Measurements from ENCODE around the gene FNDC1. TPM values are rescaled to one million over a fixed set of nuclear protein-coding genes. Genes with fewer than 3 reads are reported as not detected.
A peak's percentile ranks its signal among the peaks of the same experiment; 100 is the strongest.

Gene FNDC1
- total RNA-seq, 1 donor from 2014 or later = 6.3 TPM

DNA sequence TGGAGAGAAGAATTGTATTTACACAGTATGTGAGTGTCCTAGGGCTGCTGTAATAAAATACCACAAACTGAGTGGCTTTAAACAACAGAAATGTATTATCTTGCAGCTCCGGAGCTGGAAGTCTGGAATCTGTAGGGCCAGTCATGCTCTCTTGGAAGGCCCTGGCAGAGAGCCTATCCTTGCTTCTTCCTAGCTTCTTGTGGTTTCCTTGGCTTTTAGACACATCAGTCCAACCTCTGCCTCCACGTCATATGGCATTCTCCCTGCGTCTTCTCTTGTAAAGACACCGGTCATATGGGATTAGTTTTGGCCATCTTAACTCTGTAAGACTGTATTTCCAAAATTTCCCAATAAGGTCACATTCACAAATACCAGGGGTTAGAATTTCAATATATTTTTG is 10.8 kb downstream of the FNDC1 start:
- no peak overlapping the region for H3K4me3 ChIP-seq (ENCODE audit: insufficient read depth, low read depth, low read length)
- FAIRE-seq (no peak), DNase-seq (ENCODE audit: low read depth) (peak; percentile 97)
- no peak overlapping the region for H3K9ac ChIP-seq (ENCODE audit: low read length)
- Mint-ChIP-seq H3K4me1 (ENCODE audit: low read depth, unreplicated experiment) (peaks cover 9% of the 10 kb centered on the region), H3K27me3 (ENCODE audit: low read depth, unreplicated experiment) (peaks cover 23% of the 10 kb centered on the region), H3K27ac (ENCODE audit: unreplicated experiment) (no peak overlapping the region), H3K36me3 (ENCODE audit: low read depth, unreplicated experiment) (peaks cover 4% of the 10 kb centered on the region), H3K4me3 (ENCODE audit: unreplicated experiment) (no peak overlapping the region), H3K9me3 (ENCODE audit: unreplicated experiment) (peaks cover 2% of the 10 kb centered on the region)
- no peaks in the 10 kb centered on the region for H3K4me1 ChIP-seq (ENCODE audit: insufficient read depth, low read length)
- no peaks in the 10 kb centered on the region for H4K20me1 ChIP-seq (ENCODE audit: insufficient read depth, low read length)
- H3K27ac ChIP-seq (ENCODE audit: low read depth, low read length) = no peak overlapping the region
- no peaks in the 10 kb centered on the region for H3K79me2 ChIP-seq (ENCODE audit: insufficient read depth, low read length)
- TF ChIP-seq CTCF (IDR thresholded peaks at IDR 0.05; ENCODE audit: insufficient read depth, low read depth, low read length) (no peak), EZH2 (IDR thresholded peaks at IDR 0.05; ENCODE audit: insufficient read depth, low read length) (no peak)
- H3K27me3 ChIP-seq (ENCODE audit: insufficient read depth, low read length) = no peaks in the 10 kb centered on the region
- H3K36me3 ChIP-seq (ENCODE audit: insufficient read depth, low read length) = no peaks in the 10 kb centered on the region
- no peak overlapping the region for H3K4me2 ChIP-seq (ENCODE audit: low read length)
- H3K9me3 ChIP-seq (ENCODE audit: insufficient read depth, low read depth, low read length) = no peaks in the 10 kb centered on the region
- H2AFZ ChIP-seq (ENCODE audit: low read depth, low read length) = no peak overlapping the region

DNA sequence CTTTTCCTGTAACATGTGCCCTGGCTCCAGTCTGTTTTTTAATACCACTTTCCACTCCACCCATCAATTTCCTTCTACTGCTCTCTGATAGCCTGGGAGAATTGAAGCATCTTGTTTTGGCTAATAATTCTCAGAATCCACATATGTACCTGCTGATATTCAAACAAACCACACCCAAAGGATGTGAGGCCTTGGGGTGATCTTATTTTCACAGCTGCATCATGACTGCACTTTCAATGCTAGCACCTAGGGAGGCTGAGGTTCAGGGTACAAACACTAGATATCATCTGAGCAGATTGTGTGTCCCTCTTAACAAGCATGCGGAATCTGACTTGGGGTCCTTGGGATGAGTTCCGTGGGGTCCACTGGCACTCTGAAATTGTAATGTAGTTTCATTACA is 12.7 kb downstream of the FNDC1 start:
- TF ChIP-seq EZH2 (IDR thresholded peaks at IDR 0.05; ENCODE audit: insufficient read depth, low read length) (no peak), CTCF (IDR thresholded peaks at IDR 0.05; ENCODE audit: insufficient read depth, low read depth, low read length) (no peak)
- H3K4me3 ChIP-seq (ENCODE audit: insufficient read depth, low read depth, low read length) = no peak overlapping the region
- H3K36me3 ChIP-seq (ENCODE audit: insufficient read depth, low read length) = no peaks in the 10 kb centered on the region
- no peaks in the 10 kb centered on the region for H3K4me1 ChIP-seq (ENCODE audit: insufficient read depth, low read length)
- DNase-seq (ENCODE audit: low read depth) (no peak), FAIRE-seq (no peak)
- peaks cover 5% of the 10 kb centered on the region for H3K9me3 Mint-ChIP-seq (ENCODE audit: unreplicated experiment)
- peaks cover 4% of the 10 kb centered on the region for H3K36me3 Mint-ChIP-seq (ENCODE audit: low read depth, unreplicated experiment)
- no peak overlapping the region for H3K4me2 ChIP-seq (ENCODE audit: low read length)
- no peaks in the 10 kb centered on the region for H3K79me2 ChIP-seq (ENCODE audit: insufficient read depth, low read length)
- no peak overlapping the region for H3K9ac ChIP-seq (ENCODE audit: low read length)
- H3K9me3 ChIP-seq (ENCODE audit: insufficient read depth, low read depth, low read length) = no peaks in the 10 kb centered on the region
- peaks cover 9% of the 10 kb centered on the region for H3K4me1 Mint-ChIP-seq (ENCODE audit: low read depth, unreplicated experiment)
- H3K27ac Mint-ChIP-seq (ENCODE audit: unreplicated experiment) = no peak overlapping the region
- no peaks in the 10 kb centered on the region for H3K27me3 ChIP-seq (ENCODE audit: insufficient read depth, low read length)
- H3K27ac ChIP-seq (ENCODE audit: low read depth, low read length) = no peak overlapping the region
- H2AFZ ChIP-seq (ENCODE audit: low read depth, low read length) = no peak overlapping the region
- H3K27me3 Mint-ChIP-seq (ENCODE audit: low read depth, unreplicated experiment) = peaks cover 10% of the 10 kb centered on the region
- H4K20me1 ChIP-seq (ENCODE audit: insufficient read depth, low read length) = no peaks in the 10 kb centered on the region
- no peak overlapping the region for H3K4me3 Mint-ChIP-seq (ENCODE audit: unreplicated experiment)

DNA sequence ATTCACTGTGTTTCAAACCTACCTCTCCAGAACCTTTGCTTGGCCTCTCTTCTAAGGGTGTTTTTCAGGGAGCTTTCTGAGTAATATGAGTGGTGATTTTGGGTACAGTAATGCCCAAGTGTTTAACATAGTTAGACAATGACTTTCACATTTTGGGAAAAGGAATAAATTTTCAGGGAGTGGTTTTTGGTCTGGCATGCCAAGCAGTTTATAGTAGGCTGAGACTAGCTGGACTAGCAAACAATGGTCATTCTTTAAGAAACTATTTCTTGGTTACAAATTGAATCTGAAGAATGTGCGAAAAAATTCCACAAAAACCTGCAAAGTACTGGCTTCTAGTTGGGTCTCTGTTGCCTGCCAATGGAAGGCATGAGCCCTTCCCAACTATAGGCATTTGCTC is 15.4 kb downstream of the FNDC1 start:
- H3K36me3 ChIP-seq (ENCODE audit: insufficient read depth, low read length) = no peaks in the 10 kb centered on the region
- no peak overlapping the region for H2AFZ ChIP-seq (ENCODE audit: low read depth, low read length)
- H3K4me3 Mint-ChIP-seq (ENCODE audit: unreplicated experiment) = no peak overlapping the region
- H3K9me3 ChIP-seq (ENCODE audit: insufficient read depth, low read depth, low read length) = no peaks in the 10 kb centered on the region
- peak overlapping the region; percentile 21 for H3K27ac ChIP-seq (ENCODE audit: low read depth, low read length)
- TF ChIP-seq CTCF (IDR thresholded peaks at IDR 0.05; ENCODE audit: insufficient read depth, low read depth, low read length) (no peak), EZH2 (IDR thresholded peaks at IDR 0.05; ENCODE audit: insufficient read depth, low read length) (no peak)
- H3K36me3 Mint-ChIP-seq (ENCODE audit: low read depth, unreplicated experiment) = no peaks in the 10 kb centered on the region
- H3K4me3 ChIP-seq (ENCODE audit: insufficient read depth, low read depth, low read length) = no peak overlapping the region
- FAIRE-seq (peak; percentile 49), DNase-seq (ENCODE audit: low read depth) (peak; percentile 93)
- peak overlapping the region; percentile 73 for H3K27ac Mint-ChIP-seq (ENCODE audit: unreplicated experiment)
- peaks cover 6% of the 10 kb centered on the region for H3K4me1 Mint-ChIP-seq (ENCODE audit: low read depth, unreplicated experiment)
- H3K79me2 ChIP-seq (ENCODE audit: insufficient read depth, low read length) = no peaks in the 10 kb centered on the region
- H3K4me2 ChIP-seq (ENCODE audit: low read length) = no peak overlapping the region
- no peaks in the 10 kb centered on the region for H3K4me1 ChIP-seq (ENCODE audit: insufficient read depth, low read length)
- H4K20me1 ChIP-seq (ENCODE audit: insufficient read depth, low read length) = no peaks in the 10 kb centered on the region
- no peak overlapping the region for H3K9ac ChIP-seq (ENCODE audit: low read length)
- H3K9me3 Mint-ChIP-seq (ENCODE audit: unreplicated experiment) = peaks cover 7% of the 10 kb centered on the region
- H3K27me3 Mint-ChIP-seq (ENCODE audit: low read depth, unreplicated experiment) = peaks cover 9% of the 10 kb centered on the region
- H3K27me3 ChIP-seq (ENCODE audit: insufficient read depth, low read length) = no peaks in the 10 kb centered on the region
